ENCODE measurements around the gene TNS3. TPM values are rescaled to one million over a fixed set of nuclear protein-coding genes. Genes with fewer than 3 reads are reported as not detected.
A peak's percentile ranks its signal among the peaks of the same experiment; 100 is the strongest.

TNS3 gene
- total and polyA plus RNA-seq, 10 donors: 17.7 to 247 (median 147) TPM

DNA sequence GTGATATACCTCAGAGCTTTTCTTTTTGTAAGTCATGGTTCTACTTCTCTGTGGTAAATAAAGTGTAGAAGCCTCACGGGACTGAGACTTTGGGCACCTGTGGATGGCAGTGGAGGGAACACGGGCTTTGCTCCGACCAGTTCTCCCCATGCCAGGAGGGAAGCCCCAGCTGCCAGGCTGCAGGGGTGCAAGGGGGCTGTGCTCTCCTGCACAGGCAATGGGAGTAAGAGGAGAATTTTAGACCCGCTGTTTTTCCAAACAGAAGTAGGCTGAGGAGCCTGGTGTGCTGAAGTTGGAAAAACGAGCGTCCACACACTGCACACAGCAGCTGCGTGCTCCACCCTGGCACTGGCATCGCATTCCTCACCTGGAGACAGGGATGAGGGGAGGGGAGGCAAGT lies 282.4 kb downstream of the TNS3 start:
- no peak overlapping the region for H3K27ac ChIP-seq
- H3K27me3 ChIP-seq (replicated peaks in 1 of 7): no peaks in the 10 kb centered on the region
- H3K4me3 ChIP-seq: no peak overlapping the region
- TF ChIP-seq POLR2A (IDR thresholded peaks at IDR 0.05) (no peak), CTCF (IDR thresholded peaks at IDR 0.05 in 8 of 11, conservative IDR thresholded peaks at IDR 0.05 in 3 of 11) (no peak), POLR2AphosphoS5 (IDR thresholded peaks at IDR 0.05) (peak in 2 of 3 donors; percentile 10 to 19)
- peaks cover 0 to 100% (median 73%) of the 10 kb centered on the region in 6 donors for H3K36me3 ChIP-seq
- no peak for DNase-seq
- no peaks in the 10 kb centered on the region for H3K9me3 ChIP-seq
- intact Hi-C loops (cut with DNase I; ENCODE audit: low total_unique reads): no loop called here
- H3K4me1 ChIP-seq: peaks cover 0 to 3% (median 0%) of the 10 kb centered on the region in 6 donors
- 91 to 96% (median 92%) methylated on average over 8 of the region's 8 CpGs for WGBS, 5 donors

DNA sequence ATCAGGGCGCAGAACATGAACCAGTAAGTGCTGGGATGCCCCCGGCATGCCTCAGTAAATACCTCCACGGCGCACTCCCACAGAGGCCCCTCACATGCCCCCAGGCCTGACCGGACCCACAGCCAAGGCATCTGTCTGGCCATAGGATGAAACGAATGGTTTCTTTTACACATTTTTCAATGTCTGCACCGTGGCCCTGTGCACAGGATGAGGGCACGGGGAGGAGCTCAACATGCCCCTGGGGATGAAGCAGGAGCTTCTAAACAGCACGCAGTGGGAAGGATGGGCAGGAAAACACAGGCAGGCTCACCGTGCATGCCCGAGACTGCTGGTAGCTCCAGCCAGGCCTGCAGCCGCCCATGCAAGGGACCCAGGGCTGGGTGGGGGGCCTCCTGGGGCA lies 283.3 kb downstream of the TNS3 start:
- Histone ChIP-seq H3K27me3 (replicated peaks in 1 of 7) (no peaks in the 10 kb centered on the region), H3K4me3 (no peak overlapping the region), H3K4me1 (peaks cover 0 to 11% (median 0%) of the 10 kb centered on the region in 6 donors), H3K27ac (no peak overlapping the region), H3K36me3 (peaks cover 0 to 100% (median 76%) of the 10 kb centered on the region in 6 donors), H3K9me3 (no peaks in the 10 kb centered on the region)
- TF ChIP-seq POLR2AphosphoS5 (IDR thresholded peaks at IDR 0.05): peak in 1 of 3 donors; percentile 5
- no peak for TF ChIP-seq CTCF (IDR thresholded peaks at IDR 0.05 in 8 of 11, conservative IDR thresholded peaks at IDR 0.05 in 3 of 11)
- no peak for TF ChIP-seq POLR2A (IDR thresholded peaks at IDR 0.05)
- DNase-seq: no peak
- 86 to 95% (median 89%) methylated on average over 11 to 12 of the region's 12 CpGs for WGBS, 5 donors
- intact Hi-C loops (cut with DNase I; ENCODE audit: low total_unique reads): no loop called here

DNA sequence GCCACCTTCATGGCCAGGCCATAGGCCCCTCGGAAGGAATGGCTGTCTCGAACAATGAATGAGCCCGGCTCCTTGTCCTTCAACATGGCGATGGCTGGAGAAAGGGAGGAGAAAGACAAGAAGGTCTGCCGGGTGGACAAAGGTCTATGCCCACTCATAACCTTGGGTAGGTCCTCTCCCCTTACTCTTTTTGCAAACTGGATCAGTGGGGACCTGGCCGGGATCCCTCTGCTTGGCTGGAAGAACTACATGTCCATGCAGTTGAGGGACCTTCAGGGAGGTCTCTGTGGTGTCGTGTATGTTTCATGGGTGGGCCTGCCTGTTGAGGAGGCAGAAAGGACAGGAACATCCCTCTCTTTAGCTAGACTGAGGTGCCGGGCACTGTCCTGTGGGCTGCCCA lies 284.8 kb downstream of the TNS3 start:
- TF ChIP-seq CTCF (IDR thresholded peaks at IDR 0.05 in 8 of 11, conservative IDR thresholded peaks at IDR 0.05 in 3 of 11) (no peak), POLR2A (IDR thresholded peaks at IDR 0.05) (no peak), POLR2AphosphoS5 (IDR thresholded peaks at IDR 0.05) (no peak)
- peaks cover 0 to 100% (median 75%) of the 10 kb centered on the region in 6 donors for H3K36me3 ChIP-seq

DNA sequence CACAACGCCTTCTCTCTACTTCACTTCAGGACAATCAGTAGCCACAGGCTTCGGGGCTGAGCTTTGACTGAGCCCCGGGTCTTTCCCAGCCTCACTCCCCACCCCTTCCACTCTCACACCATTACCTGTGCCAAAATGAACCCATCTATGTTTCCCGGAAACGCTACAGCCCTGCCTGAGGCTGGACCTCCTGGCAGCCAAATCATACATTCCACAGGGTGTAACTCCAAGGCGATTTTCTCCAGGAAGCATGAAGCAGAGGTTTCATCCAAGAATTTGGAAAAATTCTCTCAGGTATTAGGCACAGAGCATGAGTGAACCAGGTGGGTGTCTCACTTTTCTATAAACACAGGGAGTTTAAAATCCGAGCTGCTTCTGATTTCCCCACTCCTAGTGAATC lies 286.3 kb downstream of the TNS3 start:
- no peak for DNase-seq

More for the DNA sequence above, 284.8 kb downstream of the TNS3 start:
- intact Hi-C loops (cut with DNase I; ENCODE audit: low total_unique reads): no loop called here
- Histone ChIP-seq H3K4me1 (peaks cover 0 to 24% (median 4%) of the 10 kb centered on the region in 6 donors), H3K9me3 (no peaks in the 10 kb centered on the region), H3K4me3 (no peak overlapping the region), H3K27ac (no peak overlapping the region), H3K27me3 (replicated peaks in 1 of 7) (no peaks in the 10 kb centered on the region)
- no peak for DNase-seq
- WGBS, 5 donors: 93 to 97% (median 95%) methylated on average over 8 of the region's 8 CpGs

More for the DNA sequence above, 286.3 kb downstream of the TNS3 start:
- H3K27ac ChIP-seq: peak overlapping the region in 4 of 8 donors; percentile 10 to 71 (median 55)
- no peak overlapping the region for H3K4me3 ChIP-seq
- TF ChIP-seq POLR2A (IDR thresholded peaks at IDR 0.05) (no peak), POLR2AphosphoS5 (IDR thresholded peaks at IDR 0.05) (no peak)
- peaks cover 4 to 100% (median 65%) of the 10 kb centered on the region in 6 donors for H3K36me3 ChIP-seq
- WGBS, 5 donors: 90 to 98% (median 91%) methylated on average over 7 of the region's 7 CpGs
- H3K9me3 ChIP-seq: no peaks in the 10 kb centered on the region
- no peaks in the 10 kb centered on the region for H3K27me3 ChIP-seq (replicated peaks in 1 of 7)
- peaks cover 0 to 39% (median 12%) of the 10 kb centered on the region in 6 donors for H3K4me1 ChIP-seq
- intact Hi-C loops (cut with DNase I; ENCODE audit: low total_unique reads): no loop called here

Data from spleen (tissue), 11 donors.